SK-N-MC (cell line): ENCODE measurements around the gene COL16A1.
"Not testable (repeated sequence)": the region's sequence is repeated elsewhere in the genome, so short reads cannot be mapped to it uniquely, and the experiment has no call there.

Experiments
- DNase-seq: peaks from one replicate; pipeline ENCODE4 v3.0.0-alpha.2; 2011; ENCODE audit warnings: low read depth, low spot score
- H3K27ac ChIP-seq: fragments of 200-600 bp; sonication (generic); 2 replicates; pipeline ENCODE4 v1.5.1; 2016; ENCODE audit warnings: mixed run types
- H3K36me3 ChIP-seq: fragments of 200-600 bp; sonication (generic); 2 replicates; pipeline ENCODE4 v1.6.1; 2017; ENCODE audit warnings: antibody characterized with exemption, low read length, mixed read lengths; ENCODE audit not compliant: insufficient read depth
- H3K4me3 ChIP-seq: fragments of 200-600 bp; sonication (generic); 2 replicates; pipeline ENCODE4 v1.5.1; 2016
- H3K9ac ChIP-seq: fragments of 200-600 bp; sonication (generic); 2 replicates; pipeline ENCODE4 v1.8.0; 2017; ENCODE audit warnings: mixed run types, mixed read lengths; ENCODE audit not compliant: insufficient read length
- H3K9me3 ChIP-seq: fragments of 200-600 bp; sonication (generic); 2 replicates; pipeline ENCODE4 v1.6.1; 2017; ENCODE audit warnings: low read depth, mild to moderate bottlenecking, antibody characterized with exemption, low read length, moderate library complexity, mixed read lengths
- EZH2 ChIP-seq: fragments of 200-600 bp; sonication (generic); IDR thresholded peaks from one replicate; pipeline ENCODE4 v1.6.1; 2017; ENCODE audit warnings: antibody characterized with exemption
- FOXP2 ChIP-seq: optimal IDR thresholded peaks from 2 replicates; pipeline ENCODE3; 2011; ENCODE audit warnings: mild to moderate bottlenecking, moderate library complexity; ENCODE audit not compliant: insufficient read depth; ENCODE audit errors: extremely low read length, control extremely low read depth
- POLR2AphosphoS5 ChIP-seq: IDR thresholded peaks from 2 replicates; pipeline ENCODE4 v1.6.1; 2012; ENCODE audit warnings: mild to moderate bottlenecking, low read depth, low read length, borderline replicate concordance

COL16A1 gene

GRCh38 chr1:31714442-31715086, 10.7 kb upstream of the COL16A1 start:
- Histone ChIP-seq H3K27ac (no peak overlapping the region), H3K36me3 (no peaks in the 10 kb centered on the region), H3K9ac (no peak overlapping the region), H3K4me3 (no peak overlapping the region), H3K9me3 (no peaks in the 10 kb centered on the region)
- DNase-seq = no peak
- no peak for TF ChIP-seq POLR2AphosphoS5
- TF ChIP-seq EZH2 = no peak
- TF ChIP-seq FOXP2 = no peak

- peak overlapping the region; percentile 55 for H3K9ac ChIP-seq
- H3K4me3 ChIP-seq = peak overlapping the region; percentile 61
- H3K9me3 ChIP-seq = no peaks in the 10 kb centered on the region
- DNase-seq = no peak
- TF ChIP-seq POLR2AphosphoS5 (no peak), FOXP2 (no peak), EZH2 (no peak)
- no peaks in the 10 kb centered on the region for H3K36me3 ChIP-seq
- H3K27ac ChIP-seq = peak overlapping the region; percentile 81
Measured at GRCh38 chr1:31712630-31713029, 8.8 kb upstream of the COL16A1 start.

- TF ChIP-seq POLR2AphosphoS5 (no peak), FOXP2 (no peak), EZH2 (no peak)
- no peaks in the 10 kb centered on the region for H3K9me3 ChIP-seq
- H3K9ac ChIP-seq = peak overlapping the region; percentile 55
- no peak for DNase-seq
- no peaks in the 10 kb centered on the region for H3K36me3 ChIP-seq
- H3K4me3 ChIP-seq = peak overlapping the region; percentile 61
- peak overlapping the region; percentile 81 for H3K27ac ChIP-seq
Measured at GRCh38 chr1:31712068-31712467, 8.3 kb upstream of the COL16A1 start.

- no peak for DNase-seq
- H3K9ac ChIP-seq = no peak overlapping the region
- TF ChIP-seq FOXP2 = no peak
- TF ChIP-seq EZH2 = no peak
- no peak for TF ChIP-seq POLR2AphosphoS5
- H3K36me3 ChIP-seq = no peaks in the 10 kb centered on the region
- no peak overlapping the region for H3K27ac ChIP-seq
- H3K9me3 ChIP-seq = no peaks in the 10 kb centered on the region
- no peak overlapping the region for H3K4me3 ChIP-seq
Measured at GRCh38 chr1:31708324-31708723, 4.5 kb upstream of the COL16A1 start.

- no peak for DNase-seq
- no peak overlapping the region for H3K4me3 ChIP-seq
- TF ChIP-seq FOXP2 (no peak), POLR2AphosphoS5 (no peak), EZH2 (no peak)
- H3K9me3 ChIP-seq = no peaks in the 10 kb centered on the region
- H3K9ac ChIP-seq = no peak overlapping the region
- H3K27ac ChIP-seq = no peak overlapping the region
- H3K36me3 ChIP-seq = no peaks in the 10 kb centered on the region
Measured at GRCh38 chr1:31707711-31708110, 3.9 kb upstream of the COL16A1 start.

- H3K4me3 ChIP-seq, H3K36me3 ChIP-seq, H3K9ac ChIP-seq, H3K9me3 ChIP-seq, DNase-seq: not testable (repeated sequence)
- H3K27ac ChIP-seq = peak overlapping the region; percentile 99; the same call in 1 of the 2 replicates
Measured at GRCh38 chr1:31707059-31707600, 3.3 kb upstream of the COL16A1 start.

- no peaks in the 10 kb centered on the region for H3K9me3 ChIP-seq
- no peak overlapping the region for H3K9ac ChIP-seq
- H3K36me3 ChIP-seq = peaks cover 3% of the 10 kb centered on the region; the same call in 1 of the 2 replicates
- peak overlapping the region; percentile 99; the same call in 1 of the 2 replicates for H3K27ac ChIP-seq
- no peak for DNase-seq
- H3K4me3 ChIP-seq = no peak overlapping the region
- TF ChIP-seq POLR2AphosphoS5 (no peak), EZH2 (no peak), FOXP2 (no peak)
Measured at GRCh38 chr1:31706384-31707058, 2.7 kb upstream of the COL16A1 start.

- H3K27ac ChIP-seq = peak overlapping the region; percentile 99
- DNase-seq = no peak
- H3K9ac ChIP-seq = peak overlapping the region; percentile 85
- H3K4me3 ChIP-seq = peak overlapping the region; percentile 85
- peak; percentile 85 for TF ChIP-seq POLR2AphosphoS5
- TF ChIP-seq FOXP2 = no peak
- no peak for TF ChIP-seq EZH2
- no peaks in the 10 kb centered on the region for H3K9me3 ChIP-seq
- peaks cover 15% of the 10 kb centered on the region for H3K36me3 ChIP-seq
Measured at GRCh38 chr1:31705080-31705866, 1.5 kb upstream of the COL16A1 start.
